Adrenal gland (tissue), 12 donors: Measurements from ENCODE around the gene TAF3. TPM values are rescaled to one million over a fixed set of nuclear protein-coding genes. Genes with fewer than 3 reads are reported as not detected.

Source experiments
- DNase-seq, 7 donors: peaks; one replicate each; pipeline ENCODE4 v3.0.0-alpha.2; 2019 to 2020
- H3K27ac ChIP-seq, 5 donors: fragments of 200-600 bp; sonication (generic) in 4 of 5; 1 replicate in 3 of 5; 2 replicates in 2 of 5; pipeline versions ENCODE4 v1.5.1 to v1.8.0; 2016 to 2020; ENCODE audit warnings: mild to moderate bottlenecking in 1 of 5
- H3K27me3 ChIP-seq: fragments of 200-600 bp; 2 replicates; pipeline ENCODE4 v1.8.0; 2021
- H3K36me3 ChIP-seq, 2 donors: fragments of 200-600 bp; replicated peaks in 1 of 2; 1 replicate in 1 of 2; 2 replicates in 1 of 2; pipeline versions ENCODE4 v1.5.1 to v1.8.0; 2018 to 2022
- H3K4me1 ChIP-seq, 2 donors: fragments of 200-600 bp; replicated peaks in 1 of 2; 1 replicate in 1 of 2; 2 replicates in 1 of 2; pipeline versions ENCODE4 v1.5.1 to v1.8.0; 2018 to 2021
- H3K4me3 ChIP-seq, 4 donors: fragments of 200-600 bp; sonication (generic) in 3 of 4; one replicate each; pipeline ENCODE4 v1.5.1; 2016 to 2018
- H3K9me3 ChIP-seq, 3 donors: fragments of 200-600 bp; sonication (generic) in 1 of 3; replicated peaks in 1 of 3; 1 replicate in 2 of 3; 2 replicates in 1 of 3; pipeline versions ENCODE4 v1.5.1 to v1.8.0; 2016 to 2021
- CTCF ChIP-seq, 6 experiments: fragments of 450-650 bp in 4 of 6; fragments of 200-600 bp in 2 of 6; sonication (generic) in 1 of 6; IDR thresholded peaks; 1 replicate in 5 of 6; 2 replicates in 1 of 6; pipeline versions ENCODE4 v1.5.1 to v1.8.0; 2016 to 2021; ENCODE audit warnings: antibody characterized with exemption in 6 of 6, mild to moderate bottlenecking in 2 of 6, moderate library complexity in 1 of 6
- POLR2A ChIP-seq, 2 donors: fragments of 450-650 bp; IDR thresholded peaks; one replicate each; pipeline ENCODE4 v1.6.1; 2017; ENCODE audit warnings: antibody characterized with exemption in 2 of 2, mild to moderate bottlenecking in 2 of 2, moderate library complexity in 1 of 2
- WGBS, 4 donors: extraction: QIAGEN DNeasy Blood & Tissue Kit in 2 of 4; methylation state at CpG; one replicate each; pipeline versions ENCODE4 v1.1.5 to v1.1.7; 2013 to 2017; 5-methylcytosine and 5-hydroxymethylcytosine counted together
- intact Hi-C, 2 donors: fragments of 100-400 bp; cut with DNase I; formaldehyde crosslinking; loops; one replicate each; pipeline versions ENCODE4 v1.14.1 to v1.15.0; 2022 to 2023
- polyA plus RNA-seq, 3 donors: library from polyadenylated mRNA; stranded (reverse); fragments of 200-250 nt in 2 of 3; fragments of 350-450 nt in 1 of 3; fragmentation: Illumina TruSeq in 1 of 3; extraction: RNeasy Lipid Tissue Mini Kit (QIAGEN cat#74804) in 1 of 3; gene quantifications; one replicate each; pipeline ENCODE4 v1.2.3, GENCODE V29; 2013 to 2014
- total RNA-seq, 9 donors: library from RNA; depleted of rRNA in 4 of 9; stranded (reverse); fragments of >200 nt in 4 of 9; fragments of 120-200 nt in 1 of 9; fragmentation: NEBNext Ultra II Directional in 1 of 9; extraction: Animal tissue kit (Norgen Biotek cat#: 25700) in 1 of 9; gene quantifications; one replicate each; pipeline versions ENCODE4 v1.1.0 to v1.2.4, GENCODE V29; 2013 to 2023
- donor health status: healthy with polysubstance abuse.
- donor health status: Bipolar disorder and iron deficiency.
- donor health status: DM: yes; HTN: yes; CAD: no.
- donor health status: DM: no; HTN: no; CAD: no.
- donor health status: DM: no; HTN: no; CAD: no.
- donor health status: DM: yes; HTN: yes; CAD: no.

TAF3 gene
- total and polyA plus RNA-seq, 12 donors = 3.5 to 16.6 (median 7.6) TPM

DNA sequence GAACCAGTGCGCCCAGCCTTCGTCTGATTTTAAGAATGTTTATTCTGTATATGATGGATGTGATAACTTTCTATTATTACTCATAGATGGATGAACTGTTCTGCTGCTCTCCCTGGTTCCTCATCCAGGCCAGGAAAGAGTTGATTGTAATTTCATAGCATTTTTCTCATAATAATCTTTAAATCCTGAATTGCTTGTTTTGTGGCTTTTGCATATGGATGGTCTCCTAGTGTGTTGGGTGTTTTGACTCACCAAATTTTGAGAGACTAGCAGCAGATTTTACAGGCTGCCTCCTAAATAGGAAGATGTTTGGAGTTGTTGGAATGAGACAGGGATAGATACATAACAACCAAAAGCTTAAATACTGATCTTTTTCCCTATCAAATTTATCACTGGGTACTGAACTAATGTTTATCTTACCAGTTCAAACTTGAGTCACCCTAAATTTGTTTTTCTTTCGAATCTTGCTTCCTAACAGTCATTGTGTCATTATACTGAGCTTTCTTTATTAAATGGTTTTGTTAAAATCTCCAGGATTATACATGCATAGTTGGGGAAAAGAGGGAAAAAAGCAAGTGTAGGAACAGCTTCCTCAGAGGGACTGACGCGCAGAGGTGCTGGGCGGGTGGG is 130.2 kb downstream of the TAF3 start:
- no peak overlapping the region for H3K27ac ChIP-seq
- no peaks in the 10 kb centered on the region for H3K36me3 ChIP-seq
- 85 to 90% (median 89%) methylated on average over 6 of the region's 6 CpGs for WGBS, 4 donors
- H3K27me3 ChIP-seq = no peaks in the 10 kb centered on the region
- no peak for DNase-seq
- peaks cover 0 to 12% of the 10 kb centered on the region in 2 donors for H3K4me1 ChIP-seq
- no peak for TF ChIP-seq CTCF (IDR thresholded peaks at IDR 0.05)
- TF ChIP-seq POLR2A (IDR thresholded peaks at IDR 0.05) = no peak
- no peak overlapping the region for H3K4me3 ChIP-seq
- H3K9me3 ChIP-seq = peaks cover 0 to 4% (median 0%) of the 10 kb centered on the region in 3 donors
- intact Hi-C loops = no loop called here

GRCh38 chr10:7950981-7951847 is 132.9 kb downstream of the TAF3 start:
- Histone ChIP-seq H3K27me3 (no peaks in the 10 kb centered on the region), H3K4me1 (no peaks in the 10 kb centered on the region), H3K4me3 (no peak overlapping the region), H3K27ac (no peak overlapping the region), H3K9me3 (peaks cover 0 to 4% (median 0%) of the 10 kb centered on the region in 3 donors), H3K36me3 (no peaks in the 10 kb centered on the region)
- 95 to 97% (median 96%) methylated on average over 9 of the region's 9 CpGs for WGBS, 4 donors
- DNase-seq = no peak
- intact Hi-C loops = no loop called here
- TF ChIP-seq CTCF (IDR thresholded peaks at IDR 0.05) = no peak
- no peak for TF ChIP-seq POLR2A (IDR thresholded peaks at IDR 0.05)

DNA sequence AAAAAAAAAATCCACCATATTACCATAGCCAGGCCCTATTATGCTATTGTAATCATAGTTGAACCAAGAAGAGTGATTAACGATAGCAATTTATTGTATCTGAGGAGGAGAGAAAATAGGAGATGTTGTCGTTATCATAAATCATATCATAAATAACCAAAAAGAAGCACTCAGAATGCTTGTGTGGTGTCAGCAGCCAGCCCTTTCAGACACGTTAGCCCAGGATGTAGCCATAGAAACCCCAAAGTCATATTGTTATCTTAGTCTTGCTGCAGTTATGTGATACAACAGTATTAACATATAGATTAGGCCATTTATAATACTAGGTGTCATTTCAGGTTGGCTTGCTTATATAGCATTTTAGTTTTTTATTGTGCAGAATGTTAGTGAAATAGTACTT is 134.0 kb downstream of the TAF3 start:
- intact Hi-C loops = no loop called here
- Histone ChIP-seq H3K4me3 (no peak overlapping the region), H3K27ac (no peak overlapping the region), H3K4me1 (peaks cover 0 to 8% of the 10 kb centered on the region in 2 donors), H3K27me3 (no peaks in the 10 kb centered on the region), H3K9me3 (peaks cover 0 to 4% (median 0%) of the 10 kb centered on the region in 3 donors), H3K36me3 (no peaks in the 10 kb centered on the region)
- 90 to 98% (median 96%) methylated on average over 3 of the region's 3 CpGs for WGBS, 4 donors
- no peak for DNase-seq
- no peak for TF ChIP-seq POLR2A (IDR thresholded peaks at IDR 0.05)
- TF ChIP-seq CTCF (IDR thresholded peaks at IDR 0.05) = no peak

GRCh38 chr10:7953447-7953846 is 135.1 kb downstream of the TAF3 start:
- H3K36me3 ChIP-seq = no peaks in the 10 kb centered on the region
- peaks cover 0 to 4% (median 0%) of the 10 kb centered on the region in 3 donors for H3K9me3 ChIP-seq
- no peak overlapping the region for H3K27ac ChIP-seq
- intact Hi-C loops = no loop called here
- H3K4me1 ChIP-seq = peaks cover 0 to 8% of the 10 kb centered on the region in 2 donors
- H3K27me3 ChIP-seq = no peaks in the 10 kb centered on the region
- H3K4me3 ChIP-seq = no peak overlapping the region
- no peak for TF ChIP-seq POLR2A (IDR thresholded peaks at IDR 0.05)
- TF ChIP-seq CTCF (IDR thresholded peaks at IDR 0.05) = no peak
- DNase-seq = no peak
- 92 to 97% (median 95%) methylated on average over 4 of the region's 4 CpGs for WGBS, 4 donors
